CD4-positive, CD25-positive, alpha-beta regulatory T cell (primary cell): ENCODE data around the gene RNF144A. TPM values are rescaled to one million over a fixed set of nuclear protein-coding genes. Genes with fewer than 3 reads are reported as not detected.
A peak's percentile ranks its signal among the peaks of the same experiment; 100 is the strongest.
"Not testable (repeated sequence)": the region's sequence is repeated elsewhere in the genome, so short reads cannot be mapped to it uniquely, and the experiment has no call there.

Experiments
- ATAC-seq, 2 donors: fragments of 150-1000 bp; cut with Tn5 transposase; one replicate each; pipeline ENCODE4 v1.10.0; 2021; ENCODE audit warnings: low read depth in 2 of 2, moderate number of reproducible peaks in 2 of 2, moderate library complexity in 1 of 2
- DNase-seq, 3 donors: peaks; one replicate each; pipeline versions ENCODE4 v3.0.0 to v3.0.0-alpha.2; 2012 to 2022; ENCODE audit warnings: mixed read lengths in 1 of 3
- H3K27ac ChIP-seq: one replicate; pipeline ENCODE4 v1.7.0; 2013; ENCODE audit warnings: mild to moderate bottlenecking, low read length; ENCODE audit not compliant: insufficient read depth, poor library complexity, severe bottlenecking
- H3K27me3 ChIP-seq: one replicate; pipeline ENCODE4 v1.7.0; 2013; ENCODE audit warnings: low read length; ENCODE audit not compliant: control insufficient read depth, insufficient read depth
- H3K36me3 ChIP-seq: one replicate; pipeline ENCODE4 v1.7.0; 2013; ENCODE audit warnings: mild to moderate bottlenecking, low read length, moderate library complexity; ENCODE audit not compliant: control insufficient read depth, insufficient read depth
- H3K4me1 ChIP-seq: 2 replicates; pipeline ENCODE4 v1.7.0; 2013; ENCODE audit warnings: mild to moderate bottlenecking, low read length; ENCODE audit not compliant: insufficient read depth, control insufficient read depth, poor library complexity, severe bottlenecking
- H3K4me3 ChIP-seq: one replicate; pipeline ENCODE4 v1.7.0; 2013; ENCODE audit warnings: low read depth, mild to moderate bottlenecking, low read length, moderate library complexity
- H3K9me3 ChIP-seq, 2 experiments: 1 replicate in 1 of 2; 2 replicates in 1 of 2; pipeline ENCODE4 v1.7.0; 2013; ENCODE audit warnings: low read length in 2 of 2, mild to moderate bottlenecking in 1 of 2, moderate library complexity in 1 of 2; ENCODE audit not compliant: control insufficient read depth in 2 of 2
- H3K27ac Mint-ChIP-seq, 3 donors: one replicate each; pipeline ENCODE4 v1.8.0; 2020 to 2022; ENCODE audit warnings: mild to moderate bottlenecking in 3 of 3, mixed read lengths in 3 of 3, moderate library complexity in 2 of 3
- H3K27me3 Mint-ChIP-seq: one replicate; pipeline ENCODE4 v1.8.0; 2022; ENCODE audit warnings: mild to moderate bottlenecking, mixed read lengths
- H3K36me3 Mint-ChIP-seq: one replicate; pipeline ENCODE4 v1.8.0; 2020; ENCODE audit warnings: mixed read lengths
- H3K4me1 Mint-ChIP-seq, 4 donors: one replicate each; pipeline ENCODE4 v1.8.0; 2020 to 2022; ENCODE audit warnings: mixed read lengths in 4 of 4, mild to moderate bottlenecking in 1 of 4
- H3K4me3 Mint-ChIP-seq, 4 donors: one replicate each; pipeline ENCODE4 v1.8.0; 2020 to 2022; ENCODE audit warnings: mild to moderate bottlenecking in 4 of 4, mixed read lengths in 4 of 4, moderate library complexity in 3 of 4
- H3K9me3 Mint-ChIP-seq, 7 donors: one replicate each; pipeline ENCODE4 v1.8.0; 2020 to 2022; ENCODE audit warnings: mixed read lengths in 7 of 7, mild to moderate bottlenecking in 3 of 7, moderate library complexity in 2 of 7
- polyA plus RNA-seq, 4 donors: library from polyadenylated mRNA; unstranded; fragments of 300-500 nt; fragmentation: Illumina TruSeq; gene quantifications; one replicate each; pipeline ENCODE4 v1.2.3, GENCODE V29; 2021
- total RNA-seq: library from RNA; stranded (reverse); gene quantifications from one replicate; pipeline ENCODE4 v1.2.3, GENCODE V29; 2022

RNF144A gene
- total and polyA plus RNA-seq, 5 donors from 2014 or later = 4.8 to 11.4 (median 8.3) TPM

DNA sequence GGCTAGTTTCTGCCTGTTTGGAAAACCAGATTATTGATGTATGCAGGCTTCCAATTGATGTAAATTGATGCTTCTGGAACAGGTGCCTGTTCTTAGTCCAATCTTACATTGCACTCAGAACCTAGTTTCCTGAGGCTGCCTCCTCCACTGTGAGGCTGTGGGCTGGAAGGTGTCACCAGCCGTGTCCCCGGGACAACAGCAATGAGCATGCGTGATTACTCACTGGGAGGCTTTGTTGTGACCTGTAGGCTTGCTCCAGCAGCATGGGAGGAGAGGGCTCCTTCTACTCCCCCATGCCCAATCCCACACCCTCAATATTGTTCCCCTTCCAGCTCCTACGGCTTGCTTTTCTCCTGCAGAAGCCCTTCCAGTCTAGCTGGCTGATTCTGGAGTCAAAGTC lies 28.5 kb upstream of the RNF144A start:
- no peak for ATAC-seq
- no peak overlapping the region for H3K27ac ChIP-seq
- no peaks in the 10 kb centered on the region for H3K36me3 ChIP-seq
- Mint-ChIP-seq H3K9me3 (no peaks in the 10 kb centered on the region), H3K4me1 (peaks cover 0 to 9% (median 0%) of the 10 kb centered on the region in 4 donors), H3K4me3 (no peak overlapping the region), H3K27ac (no peak overlapping the region), H3K27me3 (peaks cover 6% of the 10 kb centered on the region), H3K36me3 (peaks cover 6% of the 10 kb centered on the region)
- DNase-seq = no peak
- H3K9me3 ChIP-seq = no peaks in the 10 kb centered on the region
- H3K4me1 ChIP-seq = no peaks in the 10 kb centered on the region
- H3K27me3 ChIP-seq = no peaks in the 10 kb centered on the region
- H3K4me3 ChIP-seq = no peak overlapping the region

DNA sequence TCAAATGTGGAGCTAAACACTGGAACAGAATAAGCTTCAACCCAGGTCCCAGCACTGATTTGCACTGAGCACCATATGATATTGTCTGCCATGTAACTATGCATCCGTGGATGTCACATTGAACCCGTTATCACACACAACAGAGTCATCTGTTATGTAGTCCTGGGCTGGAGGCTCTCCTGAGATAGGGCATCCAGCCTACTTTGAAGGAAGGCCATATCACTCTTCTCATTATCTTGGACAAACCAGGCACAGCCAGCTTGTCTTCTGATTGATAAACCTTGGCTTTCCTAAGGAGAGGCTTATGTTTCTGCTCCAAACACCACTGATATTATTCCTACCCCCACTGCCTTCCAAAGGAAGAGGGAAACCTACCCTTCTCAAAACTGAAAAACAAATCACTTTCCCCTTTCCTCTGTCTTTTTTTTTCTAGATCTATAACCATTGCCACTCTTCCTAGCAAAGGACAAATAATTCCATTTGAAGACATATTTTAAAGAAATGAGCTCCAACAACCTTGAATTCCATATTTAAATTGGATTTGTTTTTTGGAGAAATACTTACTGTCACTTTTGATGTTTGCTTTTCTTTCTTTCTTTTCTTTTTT lies 23.2 kb upstream of the RNF144A start:
- Mint-ChIP-seq H3K27me3 (no peaks in the 10 kb centered on the region), H3K4me3 (no peak overlapping the region), H3K36me3 (no peaks in the 10 kb centered on the region), H3K27ac (no peak overlapping the region), H3K4me1 (peaks cover 0 to 3% (median under 1%) of the 10 kb centered on the region in 4 donors), H3K9me3 (no peaks in the 10 kb centered on the region)
- Histone ChIP-seq H3K4me3 (no peak overlapping the region), H3K9me3 (no peaks in the 10 kb centered on the region), H3K4me1 (no peaks in the 10 kb centered on the region), H3K36me3 (no peaks in the 10 kb centered on the region), H3K27ac (no peak overlapping the region), H3K27me3 (no peaks in the 10 kb centered on the region)
- ATAC-seq = no peak
- DNase-seq = no peak

DNA sequence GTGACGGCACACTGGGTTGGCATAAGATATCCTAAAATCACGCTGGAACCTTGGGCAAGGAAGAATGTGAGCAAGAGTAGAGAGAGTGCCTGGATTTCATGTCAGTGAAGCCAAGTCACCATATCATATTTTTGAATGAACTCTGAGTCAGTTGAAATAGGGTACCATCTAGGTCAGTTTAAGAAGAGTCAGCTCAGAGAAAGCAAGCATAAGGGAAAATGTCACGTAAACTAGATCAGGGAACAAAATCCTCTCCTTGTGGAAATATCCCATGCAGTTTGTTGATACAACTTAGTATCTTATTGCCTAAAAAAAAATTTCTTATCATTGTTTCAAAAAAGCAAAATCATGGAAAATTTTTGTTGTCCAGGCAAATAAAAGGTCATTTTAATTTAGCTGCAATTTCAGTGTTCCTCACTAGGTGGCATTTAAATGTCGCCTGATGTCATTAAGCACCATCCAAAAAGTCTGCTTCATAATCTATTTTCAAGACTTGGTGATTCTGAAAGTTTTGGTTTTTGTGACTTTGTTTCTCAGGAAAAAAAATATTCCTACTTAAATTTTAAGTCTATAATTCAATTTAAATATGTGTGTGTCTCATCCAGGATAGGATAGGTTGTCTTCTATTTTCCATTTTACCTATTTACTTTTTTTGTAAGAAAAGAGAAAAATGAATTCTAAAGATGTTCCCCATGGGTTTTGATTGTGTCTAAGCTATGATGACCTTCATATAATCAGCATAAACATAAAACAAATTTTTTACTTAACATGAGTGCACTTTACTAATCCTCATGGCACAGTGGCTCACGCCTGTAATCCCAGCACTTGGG lies 20.1 kb upstream of the RNF144A start:
- peaks cover 3% of the 10 kb centered on the region for H3K36me3 Mint-ChIP-seq
- H3K27me3 ChIP-seq = no peaks in the 10 kb centered on the region
- H3K9me3 ChIP-seq = no peaks in the 10 kb centered on the region
- peak; percentile 33 to 42 for ATAC-seq
- H3K4me1 Mint-ChIP-seq = peaks cover 0 to 5% (median 2%) of the 10 kb centered on the region in 4 donors
- H3K4me3 ChIP-seq = no peak overlapping the region
- DNase-seq = peak in 2 of 3 donors; percentile 49 to 54
- no peaks in the 10 kb centered on the region for H3K36me3 ChIP-seq
- H3K4me1 ChIP-seq = no peaks in the 10 kb centered on the region
- no peak overlapping the region for H3K4me3 Mint-ChIP-seq
- peaks cover 13% of the 10 kb centered on the region for H3K27me3 Mint-ChIP-seq
- H3K27ac Mint-ChIP-seq = peak overlapping the region in 1 of 3 donors; percentile 28
- H3K9me3 Mint-ChIP-seq = peaks cover 0 to 5% (median 2%) of the 10 kb centered on the region in 7 donors
- H3K27ac ChIP-seq = no peak overlapping the region

DNA sequence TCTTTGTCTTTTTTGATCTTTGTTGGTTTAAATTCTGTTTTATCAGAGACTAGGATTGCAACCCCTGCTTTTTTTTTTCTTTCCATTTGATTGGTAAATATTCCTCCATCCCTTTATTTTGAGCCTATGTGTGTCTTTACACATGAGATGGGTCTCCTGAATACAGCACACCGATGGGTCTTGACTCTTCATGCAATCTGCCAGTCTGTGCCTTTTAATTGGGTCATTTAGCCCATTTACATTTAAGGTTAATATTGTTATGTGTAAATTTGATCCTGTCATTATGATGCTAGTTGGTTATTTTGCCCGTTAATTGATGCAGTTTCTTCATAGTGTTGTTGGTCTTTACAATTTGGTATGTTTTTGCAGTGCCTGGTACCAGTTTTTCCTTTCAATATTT lies 14.6 kb upstream of the RNF144A start:
- Mint-ChIP-seq H3K9me3 (peaks cover 0 to 19% (median 3%) of the 10 kb centered on the region in 7 donors), H3K27me3 (peaks cover 30% of the 10 kb centered on the region), H3K4me1 (peaks cover 4 to 22% (median 13%) of the 10 kb centered on the region in 4 donors), H3K27ac (peak overlapping the region in 1 of 3 donors; percentile 61)
- H3K4me1 ChIP-seq, H3K27me3 ChIP-seq, H3K27ac ChIP-seq, H3K36me3 Mint-ChIP-seq, ATAC-seq, H3K9me3 ChIP-seq, H3K4me3 Mint-ChIP-seq, H3K36me3 ChIP-seq, H3K4me3 ChIP-seq, DNase-seq: not testable (repeated sequence)

DNA sequence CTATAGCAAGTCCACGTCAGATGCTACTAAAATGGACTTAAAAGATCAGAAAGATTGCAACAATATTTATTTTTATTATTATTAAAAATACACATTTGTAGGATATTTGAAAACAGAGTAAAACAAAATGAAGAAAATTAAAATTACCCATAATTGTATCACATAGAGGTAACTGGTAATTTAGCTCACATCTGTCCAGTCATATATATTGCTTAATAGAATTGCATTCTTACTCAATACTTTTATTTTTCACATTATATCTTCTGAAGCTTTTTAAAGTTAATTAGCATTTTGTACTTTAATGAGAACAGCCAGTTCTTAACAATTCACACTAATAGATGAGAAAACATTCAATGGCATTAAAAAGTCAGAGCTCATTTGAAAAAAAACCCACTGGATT lies 11.5 kb upstream of the RNF144A start:
- no peak overlapping the region for H3K4me3 Mint-ChIP-seq
- Histone ChIP-seq H3K9me3 (no peaks in the 10 kb centered on the region), H3K27me3 (peaks cover 16% of the 10 kb centered on the region), H3K4me1 (peaks cover 26% of the 10 kb centered on the region), H3K4me3 (no peak overlapping the region), H3K36me3 (no peaks in the 10 kb centered on the region), H3K27ac (no peak overlapping the region)
- H3K36me3 Mint-ChIP-seq = peaks cover 8% of the 10 kb centered on the region
- H3K4me1 Mint-ChIP-seq = peaks cover 20 to 49% (median 43%) of the 10 kb centered on the region in 4 donors
- DNase-seq = no peak
- H3K9me3 Mint-ChIP-seq = peaks cover 0 to 19% (median 3%) of the 10 kb centered on the region in 7 donors
- no peak for ATAC-seq
- peak overlapping the region in 2 of 3 donors; percentile 37 to 42 for H3K27ac Mint-ChIP-seq
- H3K27me3 Mint-ChIP-seq = peaks cover 37% of the 10 kb centered on the region

DNA sequence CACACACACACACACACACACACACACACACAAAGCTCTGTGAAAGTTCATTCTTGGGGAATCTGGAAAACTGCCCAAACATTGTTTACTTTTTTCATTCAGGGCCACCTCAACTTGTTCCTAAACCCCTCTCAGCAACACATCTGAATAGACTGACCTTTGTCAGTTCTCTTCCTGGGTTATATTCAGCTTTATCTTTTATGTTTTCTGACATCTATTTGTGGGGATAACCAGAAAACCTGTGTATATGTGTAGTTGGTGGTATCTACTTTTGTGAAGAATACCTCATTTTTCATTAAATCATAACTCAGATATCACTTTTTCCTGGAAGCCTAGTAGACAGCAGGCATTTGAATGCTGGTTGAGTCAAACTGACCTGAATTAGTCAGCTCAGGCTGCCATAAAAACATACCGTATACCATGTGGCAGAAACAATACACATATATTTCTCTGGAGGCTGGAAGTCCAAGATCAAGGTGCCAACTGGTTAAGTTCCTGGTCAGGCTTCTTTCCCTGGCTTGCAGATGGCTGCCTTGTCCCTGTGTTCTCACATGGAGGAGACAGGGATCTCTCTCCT lies 11.0 kb upstream of the RNF144A start:
- H3K27ac Mint-ChIP-seq = peak overlapping the region in 1 of 3 donors; percentile 42
- Histone ChIP-seq H3K36me3 (no peaks in the 10 kb centered on the region), H3K27me3 (peaks cover 19% of the 10 kb centered on the region), H3K4me3 (no peak overlapping the region), H3K9me3 (no peaks in the 10 kb centered on the region), H3K4me1 (peaks cover 32% of the 10 kb centered on the region), H3K27ac (no peak overlapping the region)
- H3K27me3 Mint-ChIP-seq = peaks cover 38% of the 10 kb centered on the region
- peak; percentile 19 to 33 for ATAC-seq
- peaks cover 0 to 19% (median 3%) of the 10 kb centered on the region in 7 donors for H3K9me3 Mint-ChIP-seq
- peaks cover 8% of the 10 kb centered on the region for H3K36me3 Mint-ChIP-seq
- H3K4me3 Mint-ChIP-seq = no peak overlapping the region
- H3K4me1 Mint-ChIP-seq = peaks cover 20 to 54% (median 47%) of the 10 kb centered on the region in 4 donors
- DNase-seq = peak in 1 of 3 donors; percentile 26

DNA sequence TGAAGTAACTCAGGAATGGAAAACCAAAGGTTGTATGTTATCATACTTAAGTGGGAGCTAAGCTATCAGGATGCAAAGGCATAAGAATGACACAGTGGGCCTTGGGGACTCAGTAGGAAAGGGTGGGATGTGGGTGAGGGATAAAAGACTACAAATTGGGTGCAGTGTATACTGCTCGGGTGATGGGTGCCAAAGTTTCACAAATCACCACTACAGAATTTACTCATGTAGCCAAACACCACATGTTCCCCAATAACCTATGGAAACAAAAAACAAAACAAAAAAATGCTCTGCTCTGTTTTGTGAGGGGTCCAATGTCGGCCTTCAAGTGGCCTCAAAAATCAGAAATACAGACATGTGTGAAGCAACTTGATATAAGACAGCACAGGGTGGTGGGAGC lies 8.9 kb upstream of the RNF144A start:
- H3K4me1 ChIP-seq = peaks cover 50% of the 10 kb centered on the region
- no peak for DNase-seq
- Mint-ChIP-seq H3K9me3 (peaks cover 0 to 3% (median 0%) of the 10 kb centered on the region in 7 donors), H3K27me3 (peaks cover 44% of the 10 kb centered on the region), H3K36me3 (no peaks in the 10 kb centered on the region), H3K4me1 (peaks cover 26 to 74% (median 61%) of the 10 kb centered on the region in 4 donors), H3K27ac (peak overlapping the region; percentile 76 to 100 (median 84)), H3K4me3 (peak overlapping the region in 1 of 4 donors; percentile 18)
- H3K27me3 ChIP-seq = peaks cover 22% of the 10 kb centered on the region
- no peaks in the 10 kb centered on the region for H3K36me3 ChIP-seq
- H3K4me3 ChIP-seq = peak overlapping the region; percentile 75
- peak overlapping the region; percentile 15 for H3K27ac ChIP-seq
- no peaks in the 10 kb centered on the region for H3K9me3 ChIP-seq
- no peak for ATAC-seq
